Epithelial cell of esophagus (primary cell): ENCODE data around the gene DSCAM.

ENCODE experiments used
- DNase-seq: peaks from one replicate; pipeline ENCODE4 v3.0.0; 2010; ENCODE audit warnings: low read depth
- H3K4me3 ChIP-seq: 2 replicates; pipeline ENCODE4 v1.5.1; 2011; ENCODE audit warnings: mild to moderate bottlenecking, low read length, control low read depth
- TF ChIP-seq, protein P1 (sequence below): IDR thresholded peaks from 2 replicates; pipeline ENCODE4 v1.5.1; 2011; ENCODE audit warnings: low read depth, mild to moderate bottlenecking, low read length, control low read depth, inconsistent platforms; ENCODE audit not compliant: insufficient read depth; ENCODE audit errors: missing control alignments

DSCAM gene

DNA sequence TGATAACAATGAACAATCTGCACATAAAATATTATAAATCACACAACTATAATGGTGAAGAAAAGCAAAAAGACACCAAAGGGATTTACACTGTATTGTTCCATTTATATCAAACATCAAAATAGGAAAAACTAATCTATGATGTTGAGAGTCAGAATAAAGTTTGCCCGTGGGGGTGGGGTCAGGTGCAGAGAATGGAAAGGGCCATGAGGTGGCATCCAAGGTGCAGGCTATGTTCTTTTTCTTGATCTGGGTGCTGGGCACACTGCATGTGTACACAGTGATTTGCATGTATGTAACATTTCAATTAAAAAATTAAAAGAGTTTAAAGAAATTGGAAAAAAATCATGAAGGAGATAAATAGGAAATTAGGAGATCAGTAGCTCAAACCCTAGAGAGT is 127.3 kb downstream of the DSCAM start:
- peak; percentile 14 for DNase-seq
- TF ChIP-seq, protein P1, sequence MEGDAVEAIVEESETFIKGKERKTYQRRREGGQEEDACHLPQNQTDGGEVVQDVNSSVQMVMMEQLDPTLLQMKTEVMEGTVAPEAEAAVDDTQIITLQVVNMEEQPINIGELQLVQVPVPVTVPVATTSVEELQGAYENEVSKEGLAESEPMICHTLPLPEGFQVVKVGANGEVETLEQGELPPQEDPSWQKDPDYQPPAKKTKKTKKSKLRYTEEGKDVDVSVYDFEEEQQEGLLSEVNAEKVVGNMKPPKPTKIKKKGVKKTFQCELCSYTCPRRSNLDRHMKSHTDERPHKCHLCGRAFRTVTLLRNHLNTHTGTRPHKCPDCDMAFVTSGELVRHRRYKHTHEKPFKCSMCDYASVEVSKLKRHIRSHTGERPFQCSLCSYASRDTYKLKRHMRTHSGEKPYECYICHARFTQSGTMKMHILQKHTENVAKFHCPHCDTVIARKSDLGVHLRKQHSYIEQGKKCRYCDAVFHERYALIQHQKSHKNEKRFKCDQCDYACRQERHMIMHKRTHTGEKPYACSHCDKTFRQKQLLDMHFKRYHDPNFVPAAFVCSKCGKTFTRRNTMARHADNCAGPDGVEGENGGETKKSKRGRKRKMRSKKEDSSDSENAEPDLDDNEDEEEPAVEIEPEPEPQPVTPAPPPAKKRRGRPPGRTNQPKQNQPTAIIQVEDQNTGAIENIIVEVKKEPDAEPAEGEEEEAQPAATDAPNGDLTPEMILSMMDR: peak; percentile 6
- no peak overlapping the region for H3K4me3 ChIP-seq

DNA sequence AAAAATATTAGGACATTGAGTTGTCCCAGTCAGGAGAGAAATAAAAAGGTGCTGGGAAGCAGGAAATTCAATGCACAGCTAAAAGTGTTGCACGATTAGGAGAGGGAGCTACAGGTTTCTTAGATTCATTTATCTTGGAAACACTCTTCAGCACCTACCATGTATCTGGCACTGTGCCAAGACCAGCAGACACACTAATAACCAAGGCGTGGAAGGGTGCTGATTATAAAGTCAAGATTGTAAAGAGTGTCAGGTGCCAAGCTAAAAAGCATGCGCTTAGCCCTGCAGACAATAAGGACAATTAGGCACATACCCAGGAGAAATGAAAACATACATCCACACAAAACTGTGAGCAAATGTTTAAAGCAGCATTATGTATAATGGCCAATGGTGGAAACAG is 129.9 kb downstream of the DSCAM start:
- TF ChIP-seq, protein P1: no peak
- DNase-seq: peak; percentile 35
- no peak overlapping the region for H3K4me3 ChIP-seq

DNA sequence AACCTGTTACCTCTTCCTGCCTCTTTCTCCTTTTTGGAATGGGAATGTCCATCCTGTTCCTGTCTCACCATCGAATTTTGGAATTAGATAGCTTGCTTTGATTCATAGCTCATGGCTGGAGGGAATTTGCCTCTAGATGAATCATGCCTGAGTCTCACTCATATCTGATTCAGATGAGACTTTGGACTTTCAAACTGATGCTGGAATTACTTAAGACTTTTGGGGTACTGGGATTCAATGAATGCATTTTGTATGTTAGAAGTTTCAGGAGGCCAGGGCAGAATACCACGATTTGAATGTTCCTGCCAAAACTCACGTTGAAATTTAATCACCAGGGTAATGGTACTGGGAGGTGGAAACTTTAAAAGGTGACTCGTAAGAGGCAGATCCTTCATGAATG is 132.4 kb downstream of the DSCAM start:
- TF ChIP-seq, protein P1: no peak
- DNase-seq: peak; percentile 69
- H3K4me3 ChIP-seq: no peak overlapping the region

DNA sequence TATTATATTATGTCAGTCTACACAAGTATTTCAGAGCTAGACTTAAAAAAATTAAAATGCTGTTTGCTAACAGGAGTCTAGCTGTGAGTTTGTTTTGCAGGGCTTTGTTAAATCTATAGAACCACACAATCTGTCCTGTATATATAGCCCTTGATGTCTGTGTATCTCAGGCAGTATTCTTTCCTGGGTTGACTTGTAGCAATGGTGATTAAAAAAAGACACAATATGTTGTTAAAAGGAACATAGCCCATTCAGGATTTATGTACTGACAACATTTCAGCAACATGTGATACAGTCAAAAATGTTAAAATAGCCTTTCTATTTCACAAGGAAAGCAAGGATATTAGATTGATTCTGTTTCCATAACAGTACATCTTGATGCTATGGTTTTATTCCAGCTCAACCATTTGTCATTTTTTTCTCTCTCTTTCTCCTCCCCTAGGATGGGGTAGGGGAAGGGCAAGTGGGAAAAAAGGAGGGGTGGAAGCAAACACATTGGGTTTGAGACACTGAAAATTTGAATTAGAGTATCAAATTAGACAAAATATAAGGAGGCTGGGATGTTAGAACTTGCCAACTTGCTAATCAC is 139.2 kb downstream of the DSCAM start:
- TF ChIP-seq, protein P1: no peak
- no peak overlapping the region for H3K4me3 ChIP-seq
- DNase-seq: no peak

DNA sequence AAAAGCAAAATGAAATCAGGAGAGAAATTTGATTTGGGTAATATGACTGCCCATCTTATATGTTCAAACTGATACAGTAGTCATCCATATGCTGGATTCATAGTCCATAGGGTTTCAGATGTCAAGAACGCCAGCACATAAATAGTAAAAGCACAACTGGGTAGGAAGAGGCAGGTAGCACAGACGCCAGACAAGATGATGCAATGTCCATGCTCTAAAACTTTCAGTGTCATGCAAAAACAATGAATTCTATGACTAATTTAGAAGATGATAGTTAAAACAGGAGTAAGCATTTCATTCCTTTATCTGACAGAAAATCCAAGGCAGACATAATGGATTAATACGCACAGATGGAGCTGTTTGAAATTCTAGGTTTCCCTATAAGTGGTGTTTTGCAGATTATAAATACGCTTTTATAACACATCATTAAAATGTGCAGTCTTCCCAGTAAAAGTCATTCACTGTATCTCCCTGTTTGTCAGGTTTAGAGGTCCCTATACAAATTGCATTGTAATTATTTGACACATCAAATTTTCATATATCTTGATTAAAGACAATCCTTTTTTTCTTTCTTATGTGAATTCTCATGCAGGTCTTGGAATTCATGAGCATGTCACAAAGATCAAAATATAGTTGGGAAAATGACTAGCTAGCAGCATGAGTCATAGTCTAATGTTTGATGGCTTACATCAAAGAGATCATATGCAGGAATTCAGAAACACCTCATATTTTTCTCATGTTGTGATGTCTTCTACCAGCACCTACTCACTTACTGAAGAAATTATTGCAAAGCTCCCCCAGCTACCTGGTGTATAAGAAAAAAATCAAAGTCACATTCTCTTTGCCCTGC is 139.9 kb downstream of the DSCAM start:
- DNase-seq: peak; percentile 83
- H3K4me3 ChIP-seq: no peak overlapping the region
- TF ChIP-seq, protein P1: no peak

DNA sequence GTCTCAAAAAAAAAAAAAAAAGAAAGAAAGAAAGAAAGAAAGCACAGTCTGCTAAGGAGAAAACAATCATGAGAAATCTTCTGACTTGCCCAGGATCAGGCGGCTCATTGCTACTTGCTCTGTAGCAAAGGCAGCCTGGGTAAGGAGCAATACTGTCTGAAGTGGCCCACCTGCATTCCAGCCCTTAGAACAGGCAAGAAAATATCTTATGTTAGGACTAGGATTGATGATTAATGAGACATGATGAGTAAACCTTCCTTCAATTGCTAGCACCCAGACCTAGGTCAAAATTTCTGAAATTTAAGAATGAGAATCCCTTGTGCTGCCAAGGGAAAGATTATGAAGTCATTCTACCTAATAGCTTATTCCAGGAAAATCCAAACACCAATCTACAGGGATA is 140.8 kb downstream of the DSCAM start:
- peak; percentile 74 for DNase-seq
- H3K4me3 ChIP-seq: no peak overlapping the region
- TF ChIP-seq, protein P1: no peak
